NCI-H2107 (cell line): ENCODE data around the gene CUBN.

ENCODE experiments used
- DNase-seq: peaks from one replicate; lab custom pipeline; 2025; lab: John Stamatoyannopoulos, UW

Gene CUBN

GRCh38 chr10:17067376-17068264, 62.0 kb downstream of the CUBN start:
- DNase-seq: no peak

- DNase-seq: no peak
Observed at GRCh38 chr10:17066807-17067206, 62.8 kb downstream of the CUBN start.

- no peak for DNase-seq
Observed at GRCh38 chr10:17066000-17066399, 63.6 kb downstream of the CUBN start.

GRCh38 chr10:17065273-17065672, 64.3 kb downstream of the CUBN start:
- DNase-seq: no peak

- DNase-seq: no peak
Observed at GRCh38 chr10:17064435-17064834, 65.2 kb downstream of the CUBN start.

GRCh38 chr10:17062955-17063484, 66.6 kb downstream of the CUBN start:
- DNase-seq: no peak

- no peak for DNase-seq
Observed at GRCh38 chr10:17062493-17062892, 67.1 kb downstream of the CUBN start.

- no peak for DNase-seq
Observed at GRCh38 chr10:17062009-17062408, 67.6 kb downstream of the CUBN start.

- no peak for DNase-seq
Observed at GRCh38 chr10:17061418-17061817, 68.2 kb downstream of the CUBN start.

- no peak for DNase-seq
Observed at GRCh38 chr10:17060289-17060688, 69.3 kb downstream of the CUBN start.

- DNase-seq: no peak
Observed at GRCh38 chr10:17059197-17059688, 70.4 kb downstream of the CUBN start.

- no peak for DNase-seq
Observed at GRCh38 chr10:17058093-17058492, 71.5 kb downstream of the CUBN start.

- DNase-seq: no peak
Observed at GRCh38 chr10:17056781-17057428, 72.7 kb downstream of the CUBN start.

GRCh38 chr10:17053513-17053912, 76.1 kb downstream of the CUBN start:
- no peak for DNase-seq

GRCh38 chr10:17053061-17053460, 76.5 kb downstream of the CUBN start:
- no peak for DNase-seq

GRCh38 chr10:17051851-17052250, 77.8 kb downstream of the CUBN start:
- DNase-seq: no peak

GRCh38 chr10:17049195-17049594, 80.4 kb downstream of the CUBN start:
- DNase-seq: no peak

- no peak for DNase-seq
Observed at GRCh38 chr10:17047908-17048307, 81.7 kb downstream of the CUBN start.

GRCh38 chr10:17046989-17047388, 82.6 kb downstream of the CUBN start:
- DNase-seq: no peak

GRCh38 chr10:17043586-17043985, 86.0 kb downstream of the CUBN start:
- no peak for DNase-seq

- DNase-seq: no peak
Observed at GRCh38 chr10:17041626-17042520, 87.7 kb downstream of the CUBN start.

GRCh38 chr10:17038627-17039026, 91.0 kb downstream of the CUBN start:
- DNase-seq: no peak
